Measurements from ENCODE around the gene PRCC. TPM values are rescaled to one million over a fixed set of nuclear protein-coding genes. Genes with fewer than 3 reads are reported as not detected.

PRCC gene
- total and polyA plus RNA-seq, 2 of the 8 experiments (the other 6 are each of a cell fraction or from before 2014, with no cell fraction given), result 95.2 to 115 TPM

GRCh38 chr1:156841295-156841855, 74.0 kb downstream of the PRCC start:
- Histone ChIP-seq H3K14ac (ENCODE audit: insufficient read length) (no peak overlapping the region), H3K27me3 (replicated peaks in 1 of 4; ENCODE audit: control insufficient read depth in 3 of 4, extremely low read depth in 1 of 4, insufficient read depth in 3 of 4, low read length in 3 of 4) (peaks cover 32 to 47% (median 45%) of the 10 kb centered on the region in 4 experiments), H3K79me2 (ENCODE audit: control insufficient read depth in 1 of 2, insufficient read depth in 2 of 2, low read length in 2 of 2) (no peaks in the 10 kb centered on the region), H3K23me2 (ENCODE audit: low read depth, low read length) (peaks cover 6% of the 10 kb centered on the region; the same call in 1 of the 2 replicates), H3K18ac (ENCODE audit: extremely low read depth, low read length) (no peak overlapping the region), H3K4me3 (ENCODE audit: extremely low read depth in 1 of 4, insufficient read depth in 2 of 4, low read depth in 3 of 4, low read length in 4 of 4) (no peak overlapping the region), H2BK5ac (ENCODE audit: low read depth, low read length) (no peak overlapping the region), H2BK120ac (replicated peaks; ENCODE audit: low read depth, low read length) (no peak overlapping the region), H2AK5ac (ENCODE audit: low read depth, low read length) (no peak overlapping the region), H3K56ac (replicated peaks; ENCODE audit: insufficient read length, low read depth, low read length) (no peak overlapping the region), H3K23ac (ENCODE audit: insufficient read length) (no peak overlapping the region), H3K9me3 (ENCODE audit: insufficient read depth in 2 of 2, low read depth in 1 of 2, low read length in 1 of 2) (no peaks in the 10 kb centered on the region), H4K5ac (ENCODE audit: insufficient read length, low read depth, low read length) (no peak overlapping the region), H3K36me3 (ENCODE audit: control insufficient read depth in 2 of 4, insufficient read depth in 4 of 4, low read length in 3 of 4) (no peaks in the 10 kb centered on the region), H3K27ac (ENCODE audit: low read depth, low read length) (no peak overlapping the region), H2BK12ac (ENCODE audit: low read depth, low read length) (no peak overlapping the region), H2BK15ac (ENCODE audit: low read length) (no peak overlapping the region), H4K20me1 (replicated peaks in 1 of 2; ENCODE audit: control insufficient read depth in 1 of 2, insufficient read depth in 2 of 2, low read length in 2 of 2) (peaks cover 7 to 12% of the 10 kb centered on the region in 2 experiments), H2BK20ac (ENCODE audit: low read length) (no peak overlapping the region), H4K91ac (replicated peaks; ENCODE audit: insufficient read length, low read length) (no peak overlapping the region), H3K79me1 (ENCODE audit: low read depth, low read length) (no peaks in the 10 kb centered on the region), H3K4ac (replicated peaks; ENCODE audit: insufficient read length, low read depth, low read length) (no peak overlapping the region), H3K4me2 (ENCODE audit: insufficient read depth in 1 of 2, low read depth in 2 of 2, low read length in 2 of 2) (no peak overlapping the region), H3K4me1 (replicated peaks in 1 of 4; ENCODE audit: control insufficient read depth in 3 of 4, insufficient read depth in 4 of 4, low read length in 3 of 4) (peaks cover 0 to 17% (median 11%) of the 10 kb centered on the region in 4 experiments; a peak in 5 of 7 replicates), H2AFZ (ENCODE audit: low read length) (no peak overlapping the region), H4K8ac (ENCODE audit: extremely low read depth, insufficient read depth, low read length) (no peak overlapping the region), H3K9ac (replicated peaks in 1 of 4; ENCODE audit: extremely low read depth in 1 of 4, low read depth in 3 of 4, low read length in 3 of 4) (no peak overlapping the region)
- TF ChIP-seq ATF2 (IDR thresholded peaks at IDR 0.05; ENCODE audit: low read length) (no peak), TEAD4 (IDR thresholded peaks at IDR 0.05; ENCODE audit: low read depth, low read length) (peak; percentile 40; the same call in 1 of the 2 replicates)
- 76% methylated on average over 16 of the region's 16 CpGs; no CpG with 5 or more reads in 1 of the 2 experiments for WGBS, 2 experiments (ENCODE audit: extremely low coverage in 1 of 2, insufficient coverage in 1 of 2, insufficient read length in 1 of 2, insufficient replicate concordance in 2 of 2, low coverage in 1 of 2, low lambda C conversion rate in 2 of 2, missing lambda C conversion rate in 1 of 2)
- FAIRE-seq (no peak), DNase-seq (ENCODE audit: low read depth in 1 of 2, low spot score in 2 of 2) (no peak)
- ChIA-PET POLR2A (ENCODE audit: partially characterized antibody) (interaction anchor here (0.8 to 1.4 kb wide), 4 partner anchors 27 to 75 kb away, joined by 3 read pairs; no protein-coding TSS in a partner anchor), CTCF (ENCODE audit: partially characterized antibody) (interaction anchor here (0.6 to 23.5 kb wide), 14 partner anchors 8 to 159 kb away, joined by 3 to 556 read pairs (median 6); partner anchors contain the start of genes CRABP2, INSRR, NTRK1 and SH2D2A)
